ENCODE data around the gene DOC2B. TPM values are rescaled to one million over a fixed set of nuclear protein-coding genes. Genes with fewer than 3 reads are reported as not detected.
"Not testable (repeated sequence)": the region's sequence is repeated elsewhere in the genome, so short reads cannot be mapped to it uniquely, and the experiment has no call there.

The DOC2B gene
- total RNA-seq, 1 donor from 2014 or later: 59.6 TPM

DNA sequence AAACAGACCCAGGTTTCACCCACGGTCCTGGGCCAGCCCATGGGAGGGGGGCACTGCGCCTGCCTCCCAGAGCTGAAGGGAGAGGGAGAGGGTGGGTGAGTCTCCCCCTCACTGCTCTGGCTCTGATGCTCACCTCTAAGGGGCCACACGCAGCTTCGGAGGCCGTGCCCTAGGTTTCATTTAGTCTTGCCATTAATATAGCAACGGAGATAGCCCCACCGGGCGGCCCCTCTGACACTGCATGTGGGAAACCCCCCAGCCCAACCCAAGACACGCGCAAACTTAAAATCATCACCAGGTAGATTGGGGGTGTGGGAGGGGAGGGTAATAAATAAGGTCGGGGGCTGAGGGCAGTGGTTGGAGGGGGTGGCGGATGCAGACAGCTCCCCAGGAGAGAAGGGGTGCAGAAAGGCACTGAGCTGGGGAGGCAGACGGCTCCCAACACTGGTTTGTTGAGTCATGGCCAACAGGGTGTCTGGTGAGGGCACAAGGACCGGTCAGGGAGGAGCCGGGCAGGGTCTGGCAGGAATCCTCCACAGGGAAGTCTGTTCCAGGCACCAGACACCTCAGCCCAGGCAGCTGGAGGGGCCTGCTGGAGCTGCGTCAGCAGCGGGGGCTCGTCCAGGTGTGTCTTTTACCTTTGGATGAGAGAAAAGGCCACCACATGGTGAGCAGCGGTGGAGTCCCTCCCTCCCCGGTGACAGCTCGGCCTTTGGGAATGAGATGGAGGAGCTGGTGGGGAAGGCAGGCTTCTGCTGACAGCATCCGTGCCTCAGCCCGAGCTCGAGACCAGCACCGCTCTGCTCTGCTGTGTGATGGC, 32.0 kb upstream of the DOC2B start:
- Mint-ChIP-seq H3K36me3 (peaks cover 14% of the 10 kb centered on the region), H3K27me3 (ENCODE audit: low read depth) (no peaks in the 10 kb centered on the region), H3K27ac (peak overlapping the region; percentile 16), H3K4me1 (no peaks in the 10 kb centered on the region), H3K4me3 (no peak overlapping the region), H3K9me3 (peaks cover 6% of the 10 kb centered on the region)
- DNase-seq (ENCODE audit: low spot score in 2 of 2, unreplicated experiment in 2 of 2): no peak
- TF ChIP-seq CTCF (IDR thresholded peaks at IDR 0.05; ENCODE audit: unreplicated experiment): no peak

GRCh38 chr17:210402-210801, 29.0 kb upstream of the DOC2B start:
- no peaks in the 10 kb centered on the region for H3K27me3 Mint-ChIP-seq (ENCODE audit: low read depth)
- H3K4me3 Mint-ChIP-seq: no peak overlapping the region
- TF ChIP-seq CTCF (IDR thresholded peaks at IDR 0.05; ENCODE audit: unreplicated experiment): no peak

DNA sequence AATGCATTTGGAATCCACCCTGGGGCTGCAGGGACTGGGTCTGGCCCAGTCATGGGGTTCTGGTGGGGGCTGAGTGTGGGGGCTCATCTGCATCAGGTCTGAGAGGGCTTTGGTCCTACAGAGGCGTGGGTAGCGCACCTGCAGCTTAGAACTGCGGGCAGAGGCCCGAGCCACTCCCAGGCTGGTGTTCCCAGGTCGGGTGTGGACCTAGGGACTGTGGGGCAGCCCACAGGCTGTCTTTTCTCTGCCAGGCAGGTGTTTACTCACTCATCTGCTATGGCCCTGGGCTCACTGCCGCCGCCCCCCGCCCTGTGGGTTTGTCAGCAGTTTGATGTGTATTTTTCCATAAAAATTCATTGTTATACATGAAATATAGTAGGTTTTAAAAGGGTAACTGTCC, 27.0 kb upstream of the DOC2B start:
- H3K36me3 Mint-ChIP-seq: peaks cover 22% of the 10 kb centered on the region
- H3K27me3 Mint-ChIP-seq (ENCODE audit: low read depth): no peaks in the 10 kb centered on the region
- H3K4me3 Mint-ChIP-seq: no peak overlapping the region
- peaks cover 14% of the 10 kb centered on the region for H3K4me1 Mint-ChIP-seq
- H3K9me3 Mint-ChIP-seq: peaks cover 10% of the 10 kb centered on the region
- no peak overlapping the region for H3K27ac Mint-ChIP-seq
- no peak for DNase-seq (ENCODE audit: low spot score in 2 of 2, unreplicated experiment in 2 of 2)
- TF ChIP-seq CTCF (IDR thresholded peaks at IDR 0.05; ENCODE audit: unreplicated experiment): no peak

More at GRCh38 chr17:210402-210801, 29.0 kb upstream of the DOC2B start:
- Mint-ChIP-seq H3K4me1 (peaks cover 2% of the 10 kb centered on the region), H3K36me3 (peaks cover 22% of the 10 kb centered on the region), H3K9me3 (peaks cover 10% of the 10 kb centered on the region), H3K27ac (no peak overlapping the region)
- DNase-seq (ENCODE audit: low spot score in 2 of 2, unreplicated experiment in 2 of 2): no peak

GRCh38 chr17:207775-208174, 26.3 kb upstream of the DOC2B start:
- Mint-ChIP-seq H3K27ac (no peak overlapping the region), H3K36me3 (peaks cover 22% of the 10 kb centered on the region), H3K4me1 (peaks cover 15% of the 10 kb centered on the region), H3K27me3 (ENCODE audit: low read depth) (no peaks in the 10 kb centered on the region), H3K9me3 (peaks cover 10% of the 10 kb centered on the region), H3K4me3 (no peak overlapping the region)
- DNase-seq (ENCODE audit: low spot score in 2 of 2, unreplicated experiment in 2 of 2): no peak
- no peak for TF ChIP-seq CTCF (IDR thresholded peaks at IDR 0.05; ENCODE audit: unreplicated experiment)

DNA sequence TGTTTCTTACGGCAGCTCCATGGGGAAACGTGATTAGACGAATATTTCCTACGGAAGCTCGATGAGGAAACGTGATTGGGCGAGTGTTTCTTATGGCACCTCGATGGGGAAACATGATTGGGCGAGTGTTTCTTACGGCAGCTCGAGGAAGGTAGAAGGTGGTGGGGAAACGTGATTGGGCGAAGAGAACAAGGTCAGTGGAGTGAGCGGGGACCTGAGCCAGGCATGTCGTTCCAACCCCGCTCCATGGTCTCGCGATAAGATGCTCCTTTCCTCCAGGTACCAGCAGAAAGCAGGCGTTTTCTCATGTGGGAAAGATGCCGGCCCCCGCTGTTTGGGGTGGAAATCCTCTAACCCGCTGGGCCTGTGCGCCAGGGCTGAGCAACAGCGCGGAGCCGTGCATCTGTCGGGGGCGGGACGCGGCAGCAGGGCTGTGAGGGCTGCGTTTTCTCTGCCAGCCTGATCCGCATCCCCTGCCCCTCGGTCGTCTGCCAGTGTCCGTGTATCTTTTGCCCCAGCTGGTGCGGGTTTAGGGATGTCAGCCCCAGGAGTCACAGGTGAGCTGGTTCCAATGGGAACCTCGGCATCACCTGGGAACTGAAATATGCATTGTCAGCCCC, 25.6 kb upstream of the DOC2B start:
- DNase-seq (ENCODE audit: low spot score in 2 of 2, unreplicated experiment in 2 of 2): no peak
- H3K4me1 Mint-ChIP-seq: peaks cover 15% of the 10 kb centered on the region
- peaks cover 10% of the 10 kb centered on the region for H3K9me3 Mint-ChIP-seq
- no peak overlapping the region for H3K4me3 Mint-ChIP-seq
- H3K27me3 Mint-ChIP-seq (ENCODE audit: low read depth): no peaks in the 10 kb centered on the region
- no peak for TF ChIP-seq CTCF (IDR thresholded peaks at IDR 0.05; ENCODE audit: unreplicated experiment)
- H3K27ac Mint-ChIP-seq: no peak overlapping the region
- H3K36me3 Mint-ChIP-seq: peaks cover 22% of the 10 kb centered on the region

- not testable (repeated sequence) for H3K27me3 Mint-ChIP-seq (ENCODE audit: low read depth); H3K27ac Mint-ChIP-seq; H3K9me3 Mint-ChIP-seq; DNase-seq (ENCODE audit: low spot score in 2 of 2, unreplicated experiment in 2 of 2); H3K4me3 Mint-ChIP-seq
- Mint-ChIP-seq H3K36me3 (peaks cover 19% of the 10 kb centered on the region), H3K4me1 (peaks cover 15% of the 10 kb centered on the region)
Observed at GRCh38 chr17:206484-206883, 25.0 kb upstream of the DOC2B start.
